ENCODE results near the gene SH3BP4. TPM values are rescaled to one million over a fixed set of nuclear protein-coding genes. Genes with fewer than 3 reads are reported as not detected.
A peak's percentile ranks its signal among the peaks of the same experiment; 100 is the strongest.

Gene SH3BP4
- total RNA-seq, 1 experiment from 2014 or later = 93.8 TPM

DNA sequence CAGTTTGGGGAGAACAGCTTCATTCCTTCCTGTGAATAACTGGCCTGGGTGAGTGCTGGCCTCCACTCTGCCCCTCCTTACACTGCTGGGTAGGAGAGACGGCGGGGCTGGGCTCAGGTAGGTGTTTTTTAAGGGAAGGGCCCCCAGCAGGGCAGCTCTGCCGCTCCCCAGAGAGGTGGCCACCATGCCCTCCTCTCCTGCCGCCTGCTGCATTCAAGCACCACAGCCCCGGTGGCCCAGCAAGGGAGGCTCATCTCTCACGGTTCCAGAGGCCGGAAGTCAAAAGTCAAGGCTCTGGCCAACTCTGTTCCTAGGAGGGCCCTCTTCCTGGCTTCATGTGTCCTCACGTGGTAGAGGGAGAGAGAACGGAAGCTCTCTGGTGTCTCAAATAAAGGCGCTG, 81.1 kb downstream of the SH3BP4 start:
- TF ChIP-seq, protein P1, sequence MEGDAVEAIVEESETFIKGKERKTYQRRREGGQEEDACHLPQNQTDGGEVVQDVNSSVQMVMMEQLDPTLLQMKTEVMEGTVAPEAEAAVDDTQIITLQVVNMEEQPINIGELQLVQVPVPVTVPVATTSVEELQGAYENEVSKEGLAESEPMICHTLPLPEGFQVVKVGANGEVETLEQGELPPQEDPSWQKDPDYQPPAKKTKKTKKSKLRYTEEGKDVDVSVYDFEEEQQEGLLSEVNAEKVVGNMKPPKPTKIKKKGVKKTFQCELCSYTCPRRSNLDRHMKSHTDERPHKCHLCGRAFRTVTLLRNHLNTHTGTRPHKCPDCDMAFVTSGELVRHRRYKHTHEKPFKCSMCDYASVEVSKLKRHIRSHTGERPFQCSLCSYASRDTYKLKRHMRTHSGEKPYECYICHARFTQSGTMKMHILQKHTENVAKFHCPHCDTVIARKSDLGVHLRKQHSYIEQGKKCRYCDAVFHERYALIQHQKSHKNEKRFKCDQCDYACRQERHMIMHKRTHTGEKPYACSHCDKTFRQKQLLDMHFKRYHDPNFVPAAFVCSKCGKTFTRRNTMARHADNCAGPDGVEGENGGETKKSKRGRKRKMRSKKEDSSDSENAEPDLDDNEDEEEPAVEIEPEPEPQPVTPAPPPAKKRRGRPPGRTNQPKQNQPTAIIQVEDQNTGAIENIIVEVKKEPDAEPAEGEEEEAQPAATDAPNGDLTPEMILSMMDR (conservative IDR thresholded peaks at IDR 0.05) = no peak
- Histone ChIP-seq H3T11ph (ENCODE audit: low read length) (no peak overlapping the region), H3K27ac (ENCODE audit: insufficient read length, low read depth, low read length) (no peak overlapping the region), H3K27me3 (ENCODE audit: insufficient read depth, low read length) (no peaks in the 10 kb centered on the region), H2BK5ac (ENCODE audit: insufficient read length, low read length) (no peak overlapping the region), H2BK120ac (ENCODE audit: low read depth, low read length, poor library complexity, severe bottlenecking) (no peak overlapping the region), H3K23ac (ENCODE audit: insufficient read length, low read depth, low read length) (no peak overlapping the region), H3K4ac (ENCODE audit: low read depth, low read length) (no peak overlapping the region), H2AK5ac (ENCODE audit: insufficient read length, low read length) (no peak overlapping the region), H2AFZ (ENCODE audit: low read length) (no peak overlapping the region), H3K79me2 (ENCODE audit: insufficient read depth, low read length) (peaks cover 4% of the 10 kb centered on the region; the same call in 1 of the 2 replicates), H4K91ac (ENCODE audit: insufficient read length, low read depth, low read length) (no peak overlapping the region), H3K4me1 (ENCODE audit: insufficient read depth, low read length) (no peaks in the 10 kb centered on the region), H3K18ac (ENCODE audit: insufficient read length, low read depth, low read length) (no peak overlapping the region), H3K56ac (ENCODE audit: insufficient read length, low read depth, low read length) (no peak overlapping the region), H2BK20ac (ENCODE audit: low read depth, low read length, poor library complexity, severe bottlenecking) (no peak overlapping the region), H4K5ac (ENCODE audit: insufficient read length, low read depth, low read length) (no peak overlapping the region), H4K8ac (replicated peaks; ENCODE audit: insufficient read length, low read depth, low read length) (no peak overlapping the region), H3K9ac (ENCODE audit: extremely low read depth, insufficient read length, low read length) (no peak overlapping the region), H3K4me2 (ENCODE audit: insufficient read depth, insufficient read length, low read length) (no peak overlapping the region), H3K14ac (ENCODE audit: insufficient read depth, low read length) (no peak overlapping the region; the same call in 1 of the 2 replicates), H3K9me3 (ENCODE audit: control insufficient read depth, low read depth, low read length) (no peaks in the 10 kb centered on the region), H4K20me1 (ENCODE audit: control insufficient read depth, insufficient read depth, insufficient read length) (no peaks in the 10 kb centered on the region), H2BK12ac (ENCODE audit: insufficient read length, low read depth, low read length) (no peak overlapping the region), H2BK15ac (ENCODE audit: low read depth, low read length) (no peak overlapping the region), H3K23me2 (ENCODE audit: insufficient read length, low read depth, low read length, poor library complexity, severe bottlenecking) (no peaks in the 10 kb centered on the region), H3K79me1 (ENCODE audit: insufficient read depth, low read depth, low read length, poor library complexity, severe bottlenecking) (peaks cover 8% of the 10 kb centered on the region)
- Mint-ChIP-seq H3K27me3 (ENCODE audit: low read depth) (no peaks in the 10 kb centered on the region), H3K36me3 (ENCODE audit: insufficient read depth in 1 of 3, low read depth in 3 of 3) (peaks cover 4 to 54% (median 46%) of the 10 kb centered on the region in 3 experiments; a peak in 6 of 7 replicates), H3K9me3 (no peaks in the 10 kb centered on the region), H3K27ac (peak overlapping the region in 2 of 3 experiments; percentile 5 to 75; a peak in 3 of 7 replicates), H3K4me3 (no peak overlapping the region), H3K4me1 (peaks cover 22 to 23% of the 10 kb centered on the region in 2 experiments)
- no peak for DNase-seq
- WGBS (ENCODE audit: extremely low coverage, insufficient read length, low lambda C conversion rate) = no CpG with 5 or more reads among the region's 10 CpGs
